ENCODE results near the gene ZC3H8.

- TF ChIP-seq, protein P1, sequence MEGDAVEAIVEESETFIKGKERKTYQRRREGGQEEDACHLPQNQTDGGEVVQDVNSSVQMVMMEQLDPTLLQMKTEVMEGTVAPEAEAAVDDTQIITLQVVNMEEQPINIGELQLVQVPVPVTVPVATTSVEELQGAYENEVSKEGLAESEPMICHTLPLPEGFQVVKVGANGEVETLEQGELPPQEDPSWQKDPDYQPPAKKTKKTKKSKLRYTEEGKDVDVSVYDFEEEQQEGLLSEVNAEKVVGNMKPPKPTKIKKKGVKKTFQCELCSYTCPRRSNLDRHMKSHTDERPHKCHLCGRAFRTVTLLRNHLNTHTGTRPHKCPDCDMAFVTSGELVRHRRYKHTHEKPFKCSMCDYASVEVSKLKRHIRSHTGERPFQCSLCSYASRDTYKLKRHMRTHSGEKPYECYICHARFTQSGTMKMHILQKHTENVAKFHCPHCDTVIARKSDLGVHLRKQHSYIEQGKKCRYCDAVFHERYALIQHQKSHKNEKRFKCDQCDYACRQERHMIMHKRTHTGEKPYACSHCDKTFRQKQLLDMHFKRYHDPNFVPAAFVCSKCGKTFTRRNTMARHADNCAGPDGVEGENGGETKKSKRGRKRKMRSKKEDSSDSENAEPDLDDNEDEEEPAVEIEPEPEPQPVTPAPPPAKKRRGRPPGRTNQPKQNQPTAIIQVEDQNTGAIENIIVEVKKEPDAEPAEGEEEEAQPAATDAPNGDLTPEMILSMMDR (IDR thresholded peaks at IDR 0.05) = no peak
- TF ChIP-seq POLR2A (IDR thresholded peaks at IDR 0.05) = no peak
These were observed 18.5 kb upstream of the ZC3H8 start for GRCh38 chr2:112273349-112273748.
